Umbilical cord (tissue), 1 donor: Measurements from ENCODE around the gene AIFM2. TPM values are rescaled to one million over a fixed set of nuclear protein-coding genes. Genes with fewer than 3 reads are reported as not detected.

Experiments
- total RNA-seq: library from RNA; depleted of rRNA; stranded (reverse); fragments of >200 nt; gene quantifications from one replicate; pipeline ENCODE4 v1.2.3, GENCODE V29; 2014; ENCODE audit warnings: low replicate concordance; ENCODE audit not compliant: insufficient read depth

The AIFM2 gene
- total RNA-seq, 1 donor from 2014 or later, result 2.6 TPM

Other genes starting within 250 kb of the AIFM2 start
- 10.4 TPM for gene MACROH2A2, start 80.0 kb downstream of the AIFM2 start, total RNA-seq
- gene TYSND1, start 13.9 kb upstream of the AIFM2 start, total RNA-seq, result 7.5 TPM
- 303 TPM for gene SAR1A, start 37.7 kb upstream of the AIFM2 start, total RNA-seq
- gene PPA1, start 100.6 kb upstream of the AIFM2 start, total RNA-seq, result 134 TPM
- gene NPFFR1, start 151.2 kb upstream of the AIFM2 start, total RNA-seq, result 1.2 TPM
- gene LRRC20, start 249.8 kb upstream of the AIFM2 start, total RNA-seq, result 5.5 TPM